Left lung (tissue), 10 donors: ENCODE measurements around the gene ALDH2. TPM values are rescaled to one million over a fixed set of nuclear protein-coding genes. Genes with fewer than 3 reads are reported as not detected.
"Not testable (repeated sequence)": the region's sequence is repeated elsewhere in the genome, so short reads cannot be mapped to it uniquely, and the experiment has no call there.

Experiments used
- ATAC-seq: fragments of 200-7000 bp; cut with Tn5 transposase; one replicate; pipeline ENCODE4 v1.9.1; 2020; ENCODE audit warnings: moderate library complexity
- DNase-seq, 4 donors: peaks; one replicate each; pipeline ENCODE4 v3.0.0-alpha.2; 2013 to 2020
- H3K27ac ChIP-seq, 2 donors: fragments of 200-600 bp; sonication (generic) in 1 of 2; one replicate each; pipeline versions ENCODE4 v1.5.0 to v1.8.0; 2020 to 2021
- H3K27me3 ChIP-seq, 2 donors: fragments of 200-600 bp; sonication (generic) in 1 of 2; one replicate each; pipeline versions ENCODE4 v1.5.0 to v1.8.0; 2020 to 2021
- H3K36me3 ChIP-seq, 2 donors: fragments of 200-600 bp; sonication (generic) in 1 of 2; one replicate each; pipeline versions ENCODE4 v1.5.0 to v1.8.0; 2020 to 2021
- H3K4me1 ChIP-seq, 2 donors: fragments of 200-600 bp; one replicate each; pipeline ENCODE4 v1.8.0; 2021
- H3K4me3 ChIP-seq, 2 donors: fragments of 200-600 bp; sonication (generic) in 1 of 2; one replicate each; pipeline versions ENCODE4 v1.5.0 to v1.8.0; 2020 to 2021; ENCODE audit warnings: mild to moderate bottlenecking in 1 of 2
- H3K9me3 ChIP-seq, 2 donors: fragments of 200-600 bp; sonication (generic) in 1 of 2; one replicate each; pipeline versions ENCODE4 v1.5.0 to v1.8.0; 2020 to 2021
- intact Hi-C, 2 donors: fragments of 100-400 bp; cut with DNase I; formaldehyde crosslinking; loops; one replicate each; pipeline versions ENCODE4 v1.11.2 to v1.14.2; 2022
- polyA plus RNA-seq, 6 donors: library from polyadenylated mRNA; unstranded; fragments of 120-200 nt; gene quantifications; one replicate each; pipeline ENCODE4 v1.2.1, GENCODE V29; 2013; ENCODE audit not compliant: insufficient read length in 6 of 6
- total RNA-seq, 2 donors: library from RNA; stranded (reverse); fragmentation: NEBNext Ultra II Directional; extraction: Animal tissue kit (Norgen Biotek cat#: 25700); gene quantifications; one replicate each; pipeline ENCODE4 v1.2.1, GENCODE V29; 2021
- TF ChIP-seq, protein P1 (sequence below), 2 donors: fragments of 200-600 bp; sonication (generic) in 1 of 2; IDR thresholded peaks; one replicate each; pipeline versions ENCODE4 v1.5.0 to v1.8.0; 2021; ENCODE audit warnings: antibody characterized with exemption in 2 of 2
- donor health status: DM: no; HTN: yes; CAD: no.
- donor health status: DM: no; HTN: no; CAD: no.

ALDH2 gene
- total and polyA plus RNA-seq, 8 donors: 91.6 to 289 (median 104) TPM

DNA sequence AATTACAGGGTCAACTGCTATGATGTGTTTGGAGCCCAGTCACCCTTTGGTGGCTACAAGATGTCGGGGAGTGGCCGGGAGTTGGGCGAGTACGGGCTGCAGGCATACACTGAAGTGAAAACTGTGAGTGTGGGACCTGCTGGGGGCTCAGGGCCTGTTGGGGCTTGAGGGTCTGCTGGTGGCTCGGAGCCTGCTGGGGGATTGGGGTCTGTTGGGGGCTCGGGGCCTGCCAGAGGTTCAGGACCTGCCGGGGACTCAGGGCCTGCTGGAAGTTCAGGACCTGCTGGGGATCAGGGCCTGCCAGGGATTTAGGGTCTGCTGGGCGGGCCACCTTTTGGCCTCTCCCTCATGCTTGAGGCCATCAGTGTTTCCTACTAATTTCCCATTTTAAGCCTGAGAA is 37.1 kb downstream of the ALDH2 start:
- H3K4me1 ChIP-seq: no peaks in the 10 kb centered on the region
- peaks cover 0 to 100% of the 10 kb centered on the region in 2 donors for H3K36me3 ChIP-seq
- no peaks in the 10 kb centered on the region for H3K27me3 ChIP-seq
- intact Hi-C loops: no loop called here
- H3K9me3 ChIP-seq: no peaks in the 10 kb centered on the region
- H3K27ac ChIP-seq: no peak overlapping the region
- TF ChIP-seq, protein P1, sequence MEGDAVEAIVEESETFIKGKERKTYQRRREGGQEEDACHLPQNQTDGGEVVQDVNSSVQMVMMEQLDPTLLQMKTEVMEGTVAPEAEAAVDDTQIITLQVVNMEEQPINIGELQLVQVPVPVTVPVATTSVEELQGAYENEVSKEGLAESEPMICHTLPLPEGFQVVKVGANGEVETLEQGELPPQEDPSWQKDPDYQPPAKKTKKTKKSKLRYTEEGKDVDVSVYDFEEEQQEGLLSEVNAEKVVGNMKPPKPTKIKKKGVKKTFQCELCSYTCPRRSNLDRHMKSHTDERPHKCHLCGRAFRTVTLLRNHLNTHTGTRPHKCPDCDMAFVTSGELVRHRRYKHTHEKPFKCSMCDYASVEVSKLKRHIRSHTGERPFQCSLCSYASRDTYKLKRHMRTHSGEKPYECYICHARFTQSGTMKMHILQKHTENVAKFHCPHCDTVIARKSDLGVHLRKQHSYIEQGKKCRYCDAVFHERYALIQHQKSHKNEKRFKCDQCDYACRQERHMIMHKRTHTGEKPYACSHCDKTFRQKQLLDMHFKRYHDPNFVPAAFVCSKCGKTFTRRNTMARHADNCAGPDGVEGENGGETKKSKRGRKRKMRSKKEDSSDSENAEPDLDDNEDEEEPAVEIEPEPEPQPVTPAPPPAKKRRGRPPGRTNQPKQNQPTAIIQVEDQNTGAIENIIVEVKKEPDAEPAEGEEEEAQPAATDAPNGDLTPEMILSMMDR (IDR thresholded peaks at IDR 0.05): no peak
- no peak for ATAC-seq
- H3K4me3 ChIP-seq: no peak overlapping the region
- no peak for DNase-seq

- Histone ChIP-seq H3K27ac (no peak overlapping the region), H3K9me3 (no peaks in the 10 kb centered on the region), H3K4me1 (no peaks in the 10 kb centered on the region), H3K27me3 (no peaks in the 10 kb centered on the region), H3K36me3 (peaks cover 0 to 100% of the 10 kb centered on the region in 2 donors), H3K4me3 (no peak overlapping the region)
- intact Hi-C loops: no loop called here
- TF ChIP-seq, protein P1 (IDR thresholded peaks at IDR 0.05): no peak
- no peak for DNase-seq
- no peak for ATAC-seq
These were observed 39.6 kb downstream of the ALDH2 start for GRCh38 chr12:111806304-111806703.

DNA sequence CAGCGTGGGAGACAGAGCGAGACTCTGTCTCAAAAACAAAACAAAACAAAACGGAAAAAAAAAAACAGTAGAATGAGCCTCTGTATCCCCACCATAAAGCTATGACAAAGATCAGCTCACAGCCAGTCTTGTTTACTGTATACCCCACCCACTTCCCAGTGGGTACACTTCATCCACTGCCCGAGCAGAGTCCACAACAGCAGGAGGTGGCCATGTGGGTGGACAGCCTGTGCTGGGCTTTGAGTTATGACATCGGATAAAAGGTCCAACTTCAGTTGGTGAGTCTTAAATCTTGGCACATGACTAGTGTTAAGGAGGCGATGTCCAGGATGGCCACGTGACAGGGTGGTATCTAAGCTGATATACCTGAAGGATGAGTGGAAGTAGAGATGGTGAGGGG is 40.5 kb downstream of the ALDH2 start:
- Histone ChIP-seq H3K27ac (no peak overlapping the region), H3K9me3 (no peaks in the 10 kb centered on the region), H3K4me3 (no peak overlapping the region), H3K4me1 (no peaks in the 10 kb centered on the region), H3K27me3 (no peaks in the 10 kb centered on the region), H3K36me3 (peaks cover 0 to 100% of the 10 kb centered on the region in 2 donors)
- DNase-seq (no peak), ATAC-seq (peak; percentile 24)
- intact Hi-C loops: no loop called here
- TF ChIP-seq, protein P1 (IDR thresholded peaks at IDR 0.05): no peak

DNA sequence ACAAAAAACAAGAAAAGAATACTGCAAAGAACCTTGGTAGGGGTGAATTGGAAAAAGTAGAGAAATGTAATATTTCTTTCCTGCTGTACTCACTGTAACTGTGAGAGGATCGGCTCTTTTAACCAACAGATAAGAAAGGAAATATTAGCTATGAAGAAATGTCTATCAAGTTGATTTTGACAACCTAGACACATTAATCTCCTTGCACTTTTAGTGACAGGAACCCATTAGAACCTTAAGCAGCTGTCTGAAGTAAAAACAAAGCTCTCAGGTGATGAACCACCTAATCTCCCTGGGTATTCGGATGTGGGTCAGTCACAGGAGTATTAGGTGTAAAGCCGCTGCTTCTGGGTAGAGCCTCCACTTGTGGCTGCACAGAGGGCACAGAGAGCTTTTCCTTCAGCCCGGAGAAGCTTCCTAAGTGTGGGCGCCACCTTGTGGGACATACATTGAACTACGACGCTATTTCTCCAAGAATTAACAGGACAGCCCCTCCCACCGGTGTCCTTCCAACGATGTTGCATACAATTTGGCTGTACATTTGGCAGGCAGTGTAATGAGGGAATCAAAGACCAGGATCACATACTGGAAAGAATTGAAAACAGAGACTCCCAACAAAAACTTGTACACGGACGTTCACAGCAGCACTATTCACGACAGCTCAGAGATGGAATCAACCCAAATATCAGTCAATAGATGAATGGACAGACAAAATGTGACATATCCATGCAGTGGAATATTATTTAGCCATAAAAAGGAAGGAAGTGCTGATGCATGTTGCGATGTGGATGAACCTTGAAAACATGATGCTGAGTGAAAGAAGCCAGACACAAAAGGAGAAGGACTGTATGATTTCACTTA is 46.4 kb downstream of the ALDH2 start:
- Histone ChIP-seq H3K4me3 (no peak overlapping the region), H3K27me3 (no peaks in the 10 kb centered on the region), H3K9me3 (no peaks in the 10 kb centered on the region), H3K36me3 (peaks cover 0 to 46% of the 10 kb centered on the region in 2 donors), H3K4me1 (peaks cover 0 to 6% of the 10 kb centered on the region in 2 donors), H3K27ac (peak overlapping the region in 1 of 2 donors; percentile 21)
- TF ChIP-seq, protein P1 (IDR thresholded peaks at IDR 0.05): peak; percentile 67 to 81
- DNase-seq (peak in 3 of 4 donors; percentile 75 to 89 (median 79)), ATAC-seq (peak; percentile 99)
- intact Hi-C loops: loop anchor here in 1 of 2 donors (5.0 kb wide), 1 partner anchor 56 kb away; no protein-coding TSS in a partner anchor

DNA sequence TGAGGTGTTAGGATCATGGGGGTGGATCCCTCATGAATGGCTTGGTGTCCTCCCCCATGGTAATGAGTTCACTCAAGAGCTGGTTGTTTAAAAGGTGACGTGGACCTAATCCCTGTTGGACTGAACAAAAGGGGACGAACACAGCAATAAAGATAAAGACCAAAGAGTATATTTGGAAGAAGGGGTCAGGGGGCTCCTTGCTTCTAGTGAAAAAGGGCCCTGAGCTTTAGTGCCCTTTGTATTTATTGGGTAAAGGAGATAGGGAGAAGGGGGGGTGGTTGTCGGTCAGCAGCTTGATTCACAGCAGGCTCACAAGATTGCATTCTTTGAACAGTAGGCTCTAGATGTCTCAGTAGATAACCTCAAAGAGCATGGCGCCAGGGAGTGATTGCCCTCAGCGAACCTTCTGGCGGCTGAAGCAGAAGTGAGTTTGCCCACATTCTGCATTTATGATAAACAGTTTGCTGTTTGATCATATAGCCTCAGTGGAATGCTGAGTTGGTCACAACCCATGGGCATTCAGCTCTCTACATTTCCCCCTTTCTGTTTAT is 49.4 kb downstream of the ALDH2 start:
- no peak for DNase-seq
- peak overlapping the region in 1 of 2 donors; percentile 34 for H3K27ac ChIP-seq

DNA sequence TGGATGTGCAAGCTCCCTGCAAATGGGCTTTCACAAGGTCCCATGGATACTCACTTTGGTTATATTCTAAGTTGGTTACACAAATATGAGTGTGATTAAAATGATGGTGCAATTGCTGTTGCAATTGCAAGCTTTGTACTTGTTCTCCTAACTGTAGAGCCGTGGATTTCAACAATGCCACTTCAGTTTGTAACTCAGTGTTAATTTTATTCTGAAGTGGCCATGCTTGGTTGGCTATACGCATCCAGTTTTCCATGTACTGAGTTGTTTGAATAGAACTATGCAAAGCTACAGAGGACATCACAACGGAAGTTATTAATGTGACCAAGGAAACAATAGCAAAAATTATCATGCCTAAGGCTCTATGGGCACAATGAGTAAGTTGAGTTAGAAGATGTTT is 50.2 kb downstream of the ALDH2 start:
- peak; percentile 38 for ATAC-seq

More for the DNA sequence above, 49.4 kb downstream of the ALDH2 start:
- intact Hi-C loops: no loop called here
- Histone ChIP-seq H3K4me1 (peaks cover 0 to 6% of the 10 kb centered on the region in 2 donors), H3K36me3 (peaks cover 0 to 15% of the 10 kb centered on the region in 2 donors), H3K27me3 (no peaks in the 10 kb centered on the region), H3K9me3 (no peaks in the 10 kb centered on the region), H3K4me3 (no peak overlapping the region)
- ATAC-seq: no peak
- TF ChIP-seq, protein P1 (IDR thresholded peaks at IDR 0.05): no peak

More for the DNA sequence above, 50.2 kb downstream of the ALDH2 start:
- H3K9me3 ChIP-seq, H3K27me3 ChIP-seq, H3K36me3 ChIP-seq, DNase-seq, H3K4me3 ChIP-seq, H3K4me1 ChIP-seq, intact Hi-C loops: not testable (repeated sequence)
- H3K27ac ChIP-seq: peak overlapping the region; percentile 33 to 34
